IMR-90 (cell line): ENCODE results near the gene NPEPL1. TPM values are rescaled to one million over a fixed set of nuclear protein-coding genes. Genes with fewer than 3 reads are reported as not detected.

ENCODE experiments used
- ATAC-seq: fragments of 200-7000 bp; cut with Tn5 transposase; 2 replicates; pipeline ENCODE4 v1.9.1; 2020; ENCODE audit warnings: low read depth, mild to moderate bottlenecking, moderate library complexity
- BruUV-seq: library from RNA; stranded (reverse); fragments of 400-500 nt; replicated peaks from 2 replicates; lab custom pipeline; 2021; lab: Mats Ljungman, UMichigan
- CTCF ChIA-PET: fragments of 300-600 bp; formaldehyde crosslinking; extraction: SDS; loops from one replicate; lab custom pipeline; 2021; ENCODE audit warnings: antibody characterized with exemption; lab: Yijun Ruan, JAX
- POLR2A ChIA-PET: fragments of 300-600 bp; sonication (Branson Sonifier 250); formaldehyde crosslinking; loops from one replicate; lab custom pipeline; 2022; ENCODE audit warnings: antibody characterized with exemption; ENCODE audit not compliant: unreplicated experiment; lab: Charles Lee
- DNase-seq: peaks from one replicate; pipeline ENCODE4 v3.0.0; 2013
- H2AFZ ChIP-seq: replicated peaks from 2 replicates; pipeline ENCODE3; 2013; ENCODE audit warnings: low read length, mild to moderate bottlenecking; ENCODE audit not compliant: poor library complexity
- H2AK5ac ChIP-seq: 2 replicates; pipeline ENCODE4 v1.6.1; 2013; ENCODE audit warnings: low read depth, low read length, inconsistent platforms
- H2AK9ac ChIP-seq: replicated peaks from 2 replicates; pipeline ENCODE3; 2013; ENCODE audit warnings: mild to moderate bottlenecking, low read depth, low read length, moderate library complexity; ENCODE audit not compliant: poor library complexity
- H2BK120ac ChIP-seq: 2 replicates; pipeline ENCODE4 v1.6.1; 2013; ENCODE audit warnings: low read depth, low read length, inconsistent platforms
- H2BK15ac ChIP-seq: 3 replicates; pipeline ENCODE4 v1.6.1; 2013; ENCODE audit warnings: low read depth, low read length, inconsistent platforms
- H2BK20ac ChIP-seq: 2 replicates; pipeline ENCODE4 v1.6.1; 2013; ENCODE audit warnings: low read depth, mild to moderate bottlenecking, inconsistent platforms, low read length, moderate library complexity
- H2BK5ac ChIP-seq: 2 replicates; pipeline ENCODE4 v1.6.1; 2013; ENCODE audit warnings: mild to moderate bottlenecking, low read depth, low read length, inconsistent platforms; ENCODE audit not compliant: poor library complexity, severe bottlenecking
- H3K14ac ChIP-seq: replicated peaks from 2 replicates; pipeline ENCODE4 v1.6.1; 2013; ENCODE audit warnings: low read depth, low read length, inconsistent platforms
- H3K18ac ChIP-seq: 2 replicates; pipeline ENCODE4 v1.6.1; 2013; ENCODE audit warnings: low read depth, low read length, control low read depth
- H3K23ac ChIP-seq: 2 replicates; pipeline ENCODE4 v1.6.1; 2013; ENCODE audit warnings: low read depth, low read length, inconsistent platforms
- H3K27ac ChIP-seq: 2 replicates; pipeline ENCODE4 v1.5.1; 2013; ENCODE audit warnings: mild to moderate bottlenecking, control low read depth, low read length; ENCODE audit not compliant: insufficient read depth
- H3K27me3 ChIP-seq: 2 replicates; pipeline ENCODE4 v1.6.1; 2013; ENCODE audit warnings: low read length; ENCODE audit not compliant: control insufficient read depth, insufficient read depth
- H3K36me3 ChIP-seq: 2 replicates; pipeline ENCODE4 v1.6.1; 2013; ENCODE audit warnings: low read length, mixed read lengths; ENCODE audit not compliant: control insufficient read depth, insufficient read depth
- H3K4ac ChIP-seq: 2 replicates; pipeline ENCODE4 v1.6.1; 2013; ENCODE audit warnings: low read depth, low read length, inconsistent platforms
- H3K4me1 ChIP-seq: 2 replicates; pipeline ENCODE4 v1.6.1; 2013; ENCODE audit warnings: low read length, mixed read lengths; ENCODE audit not compliant: control insufficient read depth, insufficient read depth
- H3K4me2 ChIP-seq: 2 replicates; pipeline ENCODE4 v1.6.1; 2013; ENCODE audit warnings: low read depth, mild to moderate bottlenecking, control low read depth, low read length, moderate library complexity
- H3K4me3 ChIP-seq: 2 replicates; pipeline ENCODE4 v1.5.1; 2013; ENCODE audit warnings: low read depth, mild to moderate bottlenecking, control low read depth, low read length, moderate library complexity; ENCODE audit not compliant: insufficient read depth
- H3K56ac ChIP-seq: 2 replicates; pipeline ENCODE4 v1.6.1; 2013; ENCODE audit warnings: low read length, inconsistent platforms; ENCODE audit not compliant: insufficient read depth; ENCODE audit errors: extremely low read depth
- H3K79me1 ChIP-seq, 2 experiments: 2 replicates each; pipeline ENCODE4 v1.6.1; 2013; ENCODE audit warnings: low read length in 2 of 2, inconsistent platforms in 1 of 2, low read depth in 1 of 2
- H3K9ac ChIP-seq: 2 replicates; pipeline ENCODE4 v1.6.1; 2013; ENCODE audit warnings: low read depth, low read length, control low read depth
- H3K9me1 ChIP-seq: 2 replicates; pipeline ENCODE4 v1.6.1; 2013; ENCODE audit warnings: low read length, inconsistent platforms; ENCODE audit not compliant: insufficient read depth
- H3K9me3 ChIP-seq: 2 replicates; pipeline ENCODE4 v1.6.1; 2013; ENCODE audit warnings: low read length; ENCODE audit not compliant: control insufficient read depth, insufficient read depth
- H4K20me1 ChIP-seq: 2 replicates; pipeline ENCODE4 v1.6.1; 2013; ENCODE audit warnings: low read length, inconsistent platforms; ENCODE audit not compliant: insufficient read depth
- H4K5ac ChIP-seq: 2 replicates; pipeline ENCODE4 v1.6.1; 2013; ENCODE audit warnings: mild to moderate bottlenecking, low read depth, low read length, control low read depth
- H4K8ac ChIP-seq, 2 experiments: 2 replicates each; pipeline ENCODE4 v1.6.1; 2013; ENCODE audit warnings: low read depth in 2 of 2, low read length in 2 of 2, control low read depth in 1 of 2, inconsistent platforms in 1 of 2
- H4K91ac ChIP-seq: 2 replicates; pipeline ENCODE4 v1.6.1; 2013; ENCODE audit warnings: low read depth, low read length, inconsistent platforms; ENCODE audit not compliant: insufficient read depth
- FOS ChIP-seq: fragments of 150-350 bp; IDR thresholded peaks from 2 replicates; pipeline ENCODE4 v1.6.1; 2016; ENCODE audit warnings: low read depth, low read length
- MAZ ChIP-seq: IDR thresholded peaks from 2 replicates; pipeline ENCODE4 v1.6.1; 2012; ENCODE audit warnings: low read depth, mild to moderate bottlenecking, low read length, improper control_type of control experiment, moderate library complexity, borderline replicate concordance
- WGBS, 2 experiments: methylation state at CpG; one replicate each; pipeline versions ENCODE4 v1.1.5 to v1.1.7; 2013; ENCODE audit warnings: missing lambda C conversion rate in 2 of 2; ENCODE audit not compliant: insufficient read length in 1 of 2; ENCODE audit errors: extremely low coverage in 2 of 2; 5-methylcytosine and 5-hydroxymethylcytosine counted together
- dilution Hi-C: fragments of 300-500 bp; cut with HindIII; formaldehyde crosslinking; loops from one replicate; pipeline ENCODE4 v1.14.3; 2018; ENCODE audit warnings: low sequenced_read_pairs; ENCODE audit not compliant: unreplicated experiment
- in situ Hi-C: fragments of 300-500 bp; cut with MboI; formaldehyde crosslinking; loops from 3 replicates; pipeline ENCODE4 v1.14.3; 2019; ENCODE audit warnings: low sequenced_read_pairs, inconsistent platforms, mixed read lengths
- intact Hi-C: fragments of 100-400 bp; cut with micrococcal nuclease; formaldehyde crosslinking; loops from 2 replicates; pipeline ENCODE4 v1.10.0; 2022
- polyA plus RNA-seq, 3 experiments: library from polyadenylated mRNA; depleted of rRNA; stranded (reverse); fragments of >200 nt; gene quantifications; 2 replicates each; pipeline ENCODE4 v1.2.3, GENCODE V29; 2012; ENCODE audit warnings: low replicate concordance in 1 of 3
- total RNA-seq: library from RNA; depleted of rRNA; stranded (reverse); fragments of >200 nt; gene quantifications from 2 replicates; pipeline ENCODE4 v1.2.3, GENCODE V29; 2012
- TF ChIP-seq, protein P1 (sequence below): conservative IDR thresholded peaks from 2 replicates; pipeline ENCODE4 v1.5.1; 2012; ENCODE audit warnings: mild to moderate bottlenecking, low read depth, low read length, improper control_type of control experiment

The NPEPL1 gene
- total and polyA plus RNA-seq, 2 of the 4 experiments (the other 2 are of a cell fraction), result 6.3 to 10.4 TPM

DNA sequence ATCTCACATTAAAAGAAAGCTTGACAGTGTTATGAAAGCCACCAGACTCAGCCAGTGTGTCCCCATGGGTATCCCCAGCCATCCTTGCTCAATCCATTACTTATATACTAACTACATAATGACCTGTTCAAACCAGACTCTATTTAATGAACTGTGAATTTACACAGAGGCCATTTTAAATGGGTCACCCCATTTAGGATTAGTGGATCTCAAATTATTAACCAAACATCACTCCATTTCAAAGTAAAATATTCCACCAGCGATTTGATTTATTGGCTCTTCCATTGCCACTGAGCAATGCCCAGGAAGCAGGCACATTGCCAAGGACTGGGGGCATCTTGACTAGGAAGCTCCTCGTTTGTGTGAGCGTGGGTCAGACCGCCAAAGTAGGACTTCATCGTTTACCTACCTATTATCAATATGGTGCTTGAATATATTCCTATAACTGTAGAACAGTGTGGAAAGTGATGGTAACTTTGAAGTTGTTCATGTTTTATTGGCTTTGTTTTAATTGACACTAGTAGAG is 15.5 kb upstream of the NPEPL1 start:
- Histone ChIP-seq H4K8ac (no peak overlapping the region), H2AK9ac (no peak overlapping the region), H3K4ac (no peak overlapping the region), H3K9me3 (no peaks in the 10 kb centered on the region), H2AFZ (no peak overlapping the region), H3K56ac (no peak overlapping the region), H2BK20ac (no peak overlapping the region), H3K4me1 (peaks cover 2% of the 10 kb centered on the region; the same call in 1 of the 2 replicates), H3K4me2 (no peak overlapping the region), H2BK120ac (no peak overlapping the region), H2BK5ac (no peak overlapping the region), H4K91ac (no peak overlapping the region), H3K79me1 (peaks cover 12 to 34% of the 10 kb centered on the region in 2 experiments; a peak in 3 of 4 replicates), H3K27ac (no peak overlapping the region), H2BK15ac (no peak overlapping the region), H4K5ac (no peak overlapping the region), H3K4me3 (no peak overlapping the region), H3K9ac (no peak overlapping the region), H3K36me3 (peaks cover 48% of the 10 kb centered on the region), H2AK5ac (no peak overlapping the region), H4K20me1 (no peaks in the 10 kb centered on the region; the same call in 1 of the 2 replicates), H3K18ac (no peak overlapping the region), H3K27me3 (no peaks in the 10 kb centered on the region), H3K9me1 (peaks cover 12% of the 10 kb centered on the region), H3K14ac (no peak overlapping the region), H3K23ac (no peak overlapping the region)
- ChIA-PET CTCF (interaction anchor here (0.5 kb wide), 1 partner anchor 59 kb away, joined by 3 read pairs; no protein-coding TSS in a partner anchor), POLR2A (no interaction called here)
- in situ Hi-C loops (no loop called here), intact Hi-C loops (no loop called here), dilution Hi-C loops (no loop called here)
- ATAC-seq (no peak), DNase-seq (no peak)
- BruUV-seq, result TSS peak; percentile 56
- TF ChIP-seq FOS (no peak), MAZ (no peak)
- TF ChIP-seq, protein P1, sequence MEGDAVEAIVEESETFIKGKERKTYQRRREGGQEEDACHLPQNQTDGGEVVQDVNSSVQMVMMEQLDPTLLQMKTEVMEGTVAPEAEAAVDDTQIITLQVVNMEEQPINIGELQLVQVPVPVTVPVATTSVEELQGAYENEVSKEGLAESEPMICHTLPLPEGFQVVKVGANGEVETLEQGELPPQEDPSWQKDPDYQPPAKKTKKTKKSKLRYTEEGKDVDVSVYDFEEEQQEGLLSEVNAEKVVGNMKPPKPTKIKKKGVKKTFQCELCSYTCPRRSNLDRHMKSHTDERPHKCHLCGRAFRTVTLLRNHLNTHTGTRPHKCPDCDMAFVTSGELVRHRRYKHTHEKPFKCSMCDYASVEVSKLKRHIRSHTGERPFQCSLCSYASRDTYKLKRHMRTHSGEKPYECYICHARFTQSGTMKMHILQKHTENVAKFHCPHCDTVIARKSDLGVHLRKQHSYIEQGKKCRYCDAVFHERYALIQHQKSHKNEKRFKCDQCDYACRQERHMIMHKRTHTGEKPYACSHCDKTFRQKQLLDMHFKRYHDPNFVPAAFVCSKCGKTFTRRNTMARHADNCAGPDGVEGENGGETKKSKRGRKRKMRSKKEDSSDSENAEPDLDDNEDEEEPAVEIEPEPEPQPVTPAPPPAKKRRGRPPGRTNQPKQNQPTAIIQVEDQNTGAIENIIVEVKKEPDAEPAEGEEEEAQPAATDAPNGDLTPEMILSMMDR, result no peak
- 80% methylated on average over 1 of the region's 5 CpGs; no CpG with 5 or more reads in 1 of the 2 experiments for WGBS, 2 experiments
